ENCODE results near the gene PRR12. TPM values are rescaled to one million over a fixed set of nuclear protein-coding genes. Genes with fewer than 3 reads are reported as not detected.
A peak's percentile ranks its signal among the peaks of the same experiment; 100 is the strongest.

Gene PRR12
- total and polyA plus RNA-seq, 9 of the 15 experiments (the other 6 are each of a cell fraction or from before 2014, with no cell fraction given) = 0.01 to 21.1 (median 0.98) TPM

DNA sequence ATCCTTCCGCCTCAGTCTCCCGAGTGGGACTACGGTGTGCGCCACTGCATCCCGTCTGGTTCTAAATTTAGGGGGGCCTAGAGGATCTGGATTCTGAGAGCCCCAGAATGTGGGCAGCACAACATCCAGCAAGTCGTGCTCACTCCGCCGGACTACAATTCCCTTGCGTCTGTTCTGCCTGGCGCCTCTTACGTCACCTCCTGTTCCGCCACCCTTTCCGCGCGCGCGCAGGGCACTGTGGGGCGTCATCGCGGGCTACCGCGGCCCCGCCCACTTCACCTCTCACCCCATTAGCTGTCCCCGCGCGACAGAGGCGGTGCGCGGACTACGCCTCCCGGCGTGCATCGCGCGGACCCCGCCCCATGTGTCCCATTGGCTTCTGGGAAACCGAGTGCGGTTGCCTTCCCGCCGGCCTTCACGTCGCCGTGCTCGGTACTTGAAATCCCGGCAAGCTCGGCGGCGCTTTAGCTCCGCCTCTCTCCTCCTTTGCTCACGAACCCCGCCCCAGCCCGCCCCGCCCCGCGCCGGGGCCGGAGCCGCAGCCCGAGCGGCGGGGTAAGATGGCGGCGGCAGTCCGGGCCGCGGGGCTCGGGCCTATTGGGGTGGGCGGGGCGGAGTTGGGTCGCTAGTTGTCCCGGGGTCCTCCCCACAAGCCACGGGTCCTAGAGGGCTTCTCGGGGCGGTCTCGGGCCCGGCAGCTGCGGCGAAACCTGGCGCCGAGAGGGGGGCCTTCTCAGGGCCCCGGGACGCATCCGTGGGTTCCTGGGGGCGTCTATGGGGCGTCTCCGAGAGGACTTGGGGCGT lies 50.9 kb downstream of the PRR12 start, which contains the start of gene SCAF1 (continued):
- TF ChIP-seq ZNF318 (IDR thresholded peaks at IDR 0.05; ENCODE audit: borderline replicate concordance in 1 of 2, low read depth in 1 of 2) (no peak), JUND (IDR thresholded peaks at IDR 0.05; ENCODE audit: borderline replicate concordance, low read depth, low read length) (peak; percentile 88), JUND (tag; IDR thresholded peaks at IDR 0.05; ENCODE audit: borderline replicate concordance, low read depth, low read length) (peak; percentile 85; the same call in 2 of the 3 replicates), ZNF583 (CRISPR knock-in tag; IDR thresholded peaks at IDR 0.05) (peak; percentile 82; the same call in 1 of the 2 replicates), MAFK (IDR thresholded peaks at IDR 0.05; ENCODE audit: low read length) (no peak), ZNF41 (CRISPR knock-in tag; conservative IDR thresholded peaks at IDR 0.05) (no peak), CCNT2 (IDR thresholded peaks at IDR 0.05; ENCODE audit: borderline replicate concordance, extremely low read depth, insufficient read length, low read depth, low read length) (peak; percentile 90), ATF1 (CRISPR knock-in tag; IDR thresholded peaks at IDR 0.05) (peak; percentile 78), ATF1 (tag; IDR thresholded peaks at IDR 0.05) (peak; percentile 99), ZBED1 (IDR thresholded peaks at IDR 0.05) (peak; percentile 40; the same call in 1 of the 2 replicates), NR2C1 (IDR thresholded peaks at IDR 0.05) (peak; percentile 98), NR2C1 (tag; IDR thresholded peaks at IDR 0.05) (peak; percentile 99)
- TF ChIP-seq, protein P1, sequence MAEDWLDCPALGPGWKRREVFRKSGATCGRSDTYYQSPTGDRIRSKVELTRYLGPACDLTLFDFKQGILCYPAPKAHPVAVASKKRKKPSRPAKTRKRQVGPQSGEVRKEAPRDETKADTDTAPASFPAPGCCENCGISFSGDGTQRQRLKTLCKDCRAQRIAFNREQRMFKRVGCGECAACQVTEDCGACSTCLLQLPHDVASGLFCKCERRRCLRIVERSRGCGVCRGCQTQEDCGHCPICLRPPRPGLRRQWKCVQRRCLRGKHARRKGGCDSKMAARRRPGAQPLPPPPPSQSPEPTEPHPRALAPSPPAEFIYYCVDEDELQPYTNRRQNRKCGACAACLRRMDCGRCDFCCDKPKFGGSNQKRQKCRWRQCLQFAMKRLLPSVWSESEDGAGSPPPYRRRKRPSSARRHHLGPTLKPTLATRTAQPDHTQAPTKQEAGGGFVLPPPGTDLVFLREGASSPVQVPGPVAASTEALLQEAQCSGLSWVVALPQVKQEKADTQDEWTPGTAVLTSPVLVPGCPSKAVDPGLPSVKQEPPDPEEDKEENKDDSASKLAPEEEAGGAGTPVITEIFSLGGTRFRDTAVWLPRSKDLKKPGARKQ (CRISPR knock-in tag; IDR thresholded peaks at IDR 0.05) = no peak
- TF ChIP-seq, protein P2, sequence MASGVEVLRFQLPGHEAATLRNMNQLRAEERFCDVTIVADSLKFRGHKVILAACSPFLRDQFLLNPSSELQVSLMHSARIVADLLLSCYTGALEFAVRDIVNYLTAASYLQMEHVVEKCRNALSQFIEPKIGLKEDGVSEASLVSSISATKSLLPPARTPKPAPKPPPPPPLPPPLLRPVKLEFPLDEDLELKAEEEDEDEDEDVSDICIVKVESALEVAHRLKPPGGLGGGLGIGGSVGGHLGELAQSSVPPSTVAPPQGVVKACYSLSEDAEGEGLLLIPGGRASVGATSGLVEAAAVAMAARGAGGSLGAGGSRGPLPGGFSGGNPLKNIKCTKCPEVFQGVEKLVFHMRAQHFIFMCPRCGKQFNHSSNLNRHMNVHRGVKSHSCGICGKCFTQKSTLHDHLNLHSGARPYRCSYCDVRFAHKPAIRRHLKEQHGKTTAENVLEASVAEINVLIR (CRISPR knock-in tag; IDR thresholded peaks at IDR 0.05) = peak; percentile 96
- TF ChIP-seq, protein P3, sequence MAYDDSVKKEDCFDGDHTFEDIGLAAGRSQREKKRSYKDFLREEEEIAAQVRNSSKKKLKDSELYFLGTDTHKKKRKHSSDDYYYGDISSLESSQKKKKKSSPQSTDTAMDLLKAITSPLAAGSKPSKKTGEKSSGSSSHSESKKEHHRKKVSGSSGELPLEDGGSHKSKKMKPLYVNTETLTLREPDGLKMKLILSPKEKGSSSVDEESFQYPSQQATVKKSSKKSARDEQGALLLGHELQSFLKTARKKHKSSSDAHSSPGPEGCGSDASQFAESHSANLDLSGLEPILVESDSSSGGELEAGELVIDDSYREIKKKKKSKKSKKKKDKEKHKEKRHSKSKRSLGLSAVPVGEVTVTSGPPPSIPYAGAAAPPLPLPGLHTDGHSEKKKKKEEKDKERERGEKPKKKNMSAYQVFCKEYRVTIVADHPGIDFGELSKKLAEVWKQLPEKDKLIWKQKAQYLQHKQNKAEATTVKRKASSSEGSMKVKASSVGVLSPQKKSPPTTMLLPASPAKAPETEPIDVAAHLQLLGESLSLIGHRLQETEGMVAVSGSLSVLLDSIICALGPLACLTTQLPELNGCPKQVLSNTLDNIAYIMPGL (CRISPR knock-in tag; IDR thresholded peaks at IDR 0.05) = no peak

Measured in K562 (cell line).